H1 (cell line): ENCODE data around the gene HJURP.

Experiments
- CEBPB ChIP-seq: IDR thresholded peaks from 2 replicates; pipeline ENCODE4 v1.6.1; 2012; ENCODE audit warnings: low read depth, low read length
- CREB1 ChIP-seq: IDR thresholded peaks from 2 replicates; pipeline ENCODE4 v1.6.1; 2012; ENCODE audit warnings: inconsistent platforms
- CTCF ChIP-seq, 3 experiments: IDR thresholded peaks; 1 replicate in 2 of 3; 2 replicates in 1 of 3; pipeline versions ENCODE4 v1.5.1 to v1.6.1; 2011; ENCODE audit warnings: low read length in 3 of 3, mild to moderate bottlenecking in 3 of 3, inconsistent platforms in 2 of 3, low read depth in 1 of 3, moderate library complexity in 1 of 3; ENCODE audit not compliant: insufficient read depth in 1 of 3; ENCODE audit errors: control extremely low read depth in 1 of 3
- EP300 ChIP-seq, 2 experiments: IDR thresholded peaks; 1 replicate in 1 of 2; 2 replicates in 1 of 2; pipeline ENCODE4 v1.6.1; 2011 to 2012; ENCODE audit warnings: low read depth in 2 of 2, low read length in 2 of 2, mild to moderate bottlenecking in 2 of 2, borderline replicate concordance in 1 of 2, inconsistent platforms in 1 of 2, moderate library complexity in 1 of 2
- JUN ChIP-seq: IDR thresholded peaks from 2 replicates; pipeline ENCODE4 v1.6.1; 2011; ENCODE audit warnings: low read depth, mild to moderate bottlenecking, improper control_type of control experiment, low read length
- KDM5A ChIP-seq: fragments of 200-600 bp; IDR thresholded peaks from 2 replicates; pipeline ENCODE4 v1.7.1; 2012; ENCODE audit warnings: mild to moderate bottlenecking, low read length, inconsistent platforms, mixed read lengths
- MAFK ChIP-seq: IDR thresholded peaks from 2 replicates; pipeline ENCODE4 v1.6.1; 2012; ENCODE audit warnings: low read depth, mild to moderate bottlenecking, improper control_type of control experiment, low read length
- PHF8 ChIP-seq: fragments of 200-600 bp; sonication (generic); conservative IDR thresholded peaks from 2 replicates; pipeline ENCODE4 v1.7.1; 2012; ENCODE audit warnings: low read depth, mild to moderate bottlenecking, inconsistent platforms, low read length, moderate library complexity
- POLR2A ChIP-seq, 2 experiments: IDR thresholded peaks; 1 replicate in 1 of 2; 2 replicates in 1 of 2; pipeline ENCODE4 v1.6.1; 2011; ENCODE audit warnings: low read depth in 2 of 2, low read length in 2 of 2, mild to moderate bottlenecking in 2 of 2; ENCODE audit errors: control extremely low read depth in 1 of 2
- RAD21 ChIP-seq, 2 experiments: IDR thresholded peaks in 1 of 2; conservative IDR thresholded peaks in 1 of 2; 2 replicates each; pipeline ENCODE4 v1.6.1; 2011; ENCODE audit warnings: low read depth in 2 of 2, low read length in 2 of 2, improper control_type of control experiment in 1 of 2, inconsistent platforms in 1 of 2, mild to moderate bottlenecking in 1 of 2, moderate library complexity in 1 of 2
- RFX5 ChIP-seq: IDR thresholded peaks from 2 replicates; pipeline ENCODE4 v1.6.1; 2011; ENCODE audit warnings: low read depth, low read length, improper control_type of control experiment, borderline replicate concordance
- SP1 ChIP-seq: IDR thresholded peaks from 2 replicates; pipeline ENCODE4 v1.6.1; 2011; ENCODE audit warnings: low read depth, low read length
- TCF12 ChIP-seq: IDR thresholded peaks from 2 replicates; pipeline ENCODE4 v1.6.1; 2011; ENCODE audit warnings: low read depth, mild to moderate bottlenecking, low read length
- ZNF274 ChIP-seq: IDR thresholded peaks from 2 replicates; pipeline ENCODE4 v1.7.0; 2012; ENCODE audit warnings: low read length, borderline replicate concordance; ENCODE audit errors: extremely low read depth

- TF ChIP-seq POLR2A (IDR thresholded peaks at IDR 0.05; ENCODE audit: control extremely low read depth in 1 of 2, low read depth in 2 of 2, low read length in 2 of 2), result no peak
- TF ChIP-seq ZNF274, result no peak
- no peak for TF ChIP-seq RFX5
- TF ChIP-seq SP1, result no peak
- TF ChIP-seq JUN, result no peak
- no peak for TF ChIP-seq RAD21 (IDR thresholded peaks at IDR 0.05 in 1 of 2, conservative IDR thresholded peaks at IDR 0.05 in 1 of 2; ENCODE audit: low read depth in 2 of 2, low read length in 2 of 2)
- no peak for TF ChIP-seq CTCF (IDR thresholded peaks at IDR 0.05; ENCODE audit: control extremely low read depth in 1 of 3, insufficient read depth in 1 of 3, low read depth in 1 of 3, low read length in 3 of 3)
- no peak for TF ChIP-seq TCF12
- TF ChIP-seq CREB1, result no peak
- no peak for TF ChIP-seq KDM5A
- no peak for TF ChIP-seq MAFK
- TF ChIP-seq CEBPB, result no peak
- no peak for TF ChIP-seq PHF8
- TF ChIP-seq EP300 (IDR thresholded peaks at IDR 0.05; ENCODE audit: borderline replicate concordance in 1 of 2, low read depth in 2 of 2, low read length in 2 of 2), result no peak
Observed at GRCh38 chr2:233824373-233824772, 30.0 kb downstream of the HJURP start.
